Activated B cell treated with CpG ODN at 0.5 μM for 24 hours (primary cell): ENCODE measurements around the gene LIPG. TPM values are rescaled to one million over a fixed set of nuclear protein-coding genes. Genes with fewer than 3 reads are reported as not detected.

Source experiments
- ATAC-seq: fragments of 200-7000 bp; cut with Tn5 transposase; one replicate; pipeline ENCODE4 v1.10.0; 2021; ENCODE audit warnings: low read depth, mild to moderate bottlenecking, moderate library complexity
- CTCF ChIA-PET: fragments of 350-600 bp; sonication (Branson Sonifier 250); formaldehyde crosslinking; loops from one replicate; lab custom pipeline; 2021; ENCODE audit warnings: antibody characterized with exemption; lab: Charles Lee
- POLR2A ChIA-PET: fragments of 350-600 bp; sonication (Branson Sonifier 250); formaldehyde crosslinking; loops from one replicate; lab custom pipeline; 2021; ENCODE audit warnings: antibody characterized with exemption; lab: Charles Lee
- DNase-seq: peaks from one replicate; pipeline ENCODE4 v3.0.0; 2022
- H3K27ac Mint-ChIP-seq: one replicate; pipeline ENCODE4 v1.8.0; 2020; ENCODE audit warnings: mixed read lengths
- H3K27me3 Mint-ChIP-seq: one replicate; pipeline ENCODE4 v1.8.0; 2021; ENCODE audit warnings: mixed read lengths
- H3K36me3 Mint-ChIP-seq: one replicate; pipeline ENCODE4 v1.8.0; 2021; ENCODE audit warnings: low read depth, mixed read lengths
- H3K4me1 Mint-ChIP-seq: one replicate; pipeline ENCODE4 v1.8.0; 2021; ENCODE audit warnings: mixed read lengths
- H3K4me3 Mint-ChIP-seq: one replicate; pipeline ENCODE4 v1.8.0; 2020; ENCODE audit warnings: mild to moderate bottlenecking, mixed read lengths
- H3K9me3 Mint-ChIP-seq: one replicate; pipeline ENCODE4 v1.8.0; 2020; ENCODE audit warnings: mixed read lengths
- intact Hi-C: fragments of 100-400 bp; cut with micrococcal nuclease; formaldehyde crosslinking; loops from one replicate; pipeline ENCODE4 v1.15.1; 2024
- total RNA-seq: library from RNA; stranded (reverse); gene quantifications from 2 replicates; pipeline ENCODE4 v1.2.3, GENCODE V29; 2022
- TF ChIP-seq, protein P1 (sequence below): fragments of 200-600 bp; IDR thresholded peaks from one replicate; pipeline ENCODE4 v1.8.0; 2022; ENCODE audit warnings: antibody characterized with exemption, mild to moderate bottlenecking

The LIPG gene
- total RNA-seq, 1 donor from 2014 or later, result 0.29 TPM

GRCh38 chr18:49610022-49610445 lies 48.2 kb downstream of the LIPG start:
- Mint-ChIP-seq H3K27ac (no peak overlapping the region), H3K4me3 (no peak overlapping the region), H3K4me1 (no peaks in the 10 kb centered on the region), H3K27me3 (peaks cover 5% of the 10 kb centered on the region), H3K36me3 (no peaks in the 10 kb centered on the region), H3K9me3 (peaks cover 9% of the 10 kb centered on the region)
- intact Hi-C loops, result no loop called here
- ATAC-seq, result no peak
- DNase-seq, result no peak
- ChIA-PET POLR2A (no interaction called here), CTCF (no interaction called here)
- TF ChIP-seq, protein P1, sequence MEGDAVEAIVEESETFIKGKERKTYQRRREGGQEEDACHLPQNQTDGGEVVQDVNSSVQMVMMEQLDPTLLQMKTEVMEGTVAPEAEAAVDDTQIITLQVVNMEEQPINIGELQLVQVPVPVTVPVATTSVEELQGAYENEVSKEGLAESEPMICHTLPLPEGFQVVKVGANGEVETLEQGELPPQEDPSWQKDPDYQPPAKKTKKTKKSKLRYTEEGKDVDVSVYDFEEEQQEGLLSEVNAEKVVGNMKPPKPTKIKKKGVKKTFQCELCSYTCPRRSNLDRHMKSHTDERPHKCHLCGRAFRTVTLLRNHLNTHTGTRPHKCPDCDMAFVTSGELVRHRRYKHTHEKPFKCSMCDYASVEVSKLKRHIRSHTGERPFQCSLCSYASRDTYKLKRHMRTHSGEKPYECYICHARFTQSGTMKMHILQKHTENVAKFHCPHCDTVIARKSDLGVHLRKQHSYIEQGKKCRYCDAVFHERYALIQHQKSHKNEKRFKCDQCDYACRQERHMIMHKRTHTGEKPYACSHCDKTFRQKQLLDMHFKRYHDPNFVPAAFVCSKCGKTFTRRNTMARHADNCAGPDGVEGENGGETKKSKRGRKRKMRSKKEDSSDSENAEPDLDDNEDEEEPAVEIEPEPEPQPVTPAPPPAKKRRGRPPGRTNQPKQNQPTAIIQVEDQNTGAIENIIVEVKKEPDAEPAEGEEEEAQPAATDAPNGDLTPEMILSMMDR, result no peak

GRCh38 chr18:49611316-49611715 lies 49.5 kb downstream of the LIPG start:
- ATAC-seq (no peak), DNase-seq (no peak)
- ChIA-PET POLR2A (no interaction called here), CTCF (no interaction called here)
- Mint-ChIP-seq H3K27ac (no peak overlapping the region), H3K9me3 (no peaks in the 10 kb centered on the region), H3K27me3 (peaks cover 5% of the 10 kb centered on the region), H3K36me3 (no peaks in the 10 kb centered on the region), H3K4me1 (no peaks in the 10 kb centered on the region), H3K4me3 (no peak overlapping the region)
- TF ChIP-seq, protein P1, result no peak
- intact Hi-C loops, result no loop called here

DNA sequence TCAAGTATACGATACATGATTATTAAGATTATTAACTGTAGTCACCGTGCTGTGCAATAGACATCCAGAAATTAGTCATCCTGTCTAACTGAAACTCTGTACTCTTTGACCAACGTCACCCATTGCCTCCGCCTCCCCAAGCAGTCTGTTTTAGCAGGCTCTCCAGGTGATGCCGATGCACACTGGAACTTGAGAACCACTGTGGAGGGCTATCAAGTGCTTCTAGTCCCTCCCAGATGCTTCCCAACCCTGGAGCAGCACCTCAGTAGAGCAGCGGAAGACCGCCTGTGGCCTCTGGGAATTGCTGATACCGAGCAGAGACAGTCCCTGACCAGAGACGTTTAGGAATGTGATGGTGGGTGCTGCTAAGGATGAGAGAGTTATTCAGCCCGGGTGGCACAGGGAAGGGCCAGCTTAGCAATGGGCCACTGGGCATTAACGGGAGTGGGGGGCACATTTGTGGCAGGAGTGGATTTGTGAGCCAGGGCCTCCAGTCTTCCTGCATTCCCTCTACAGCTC lies 50.7 kb downstream of the LIPG start:
- Mint-ChIP-seq H3K36me3 (no peaks in the 10 kb centered on the region), H3K4me3 (no peak overlapping the region), H3K4me1 (no peaks in the 10 kb centered on the region), H3K27me3 (peaks cover 5% of the 10 kb centered on the region), H3K27ac (no peak overlapping the region), H3K9me3 (no peaks in the 10 kb centered on the region)
- CTCF ChIA-PET, result no interaction called here
- intact Hi-C loops, result no loop called here
- ATAC-seq, result no peak
- POLR2A ChIA-PET, result interaction anchor here (0.5 kb wide), 1 partner anchor 117 kb away, joined by 3 read pairs; no protein-coding TSS in a partner anchor
- no peak for DNase-seq
- TF ChIP-seq, protein P1, result no peak

- no peaks in the 10 kb centered on the region for H3K9me3 Mint-ChIP-seq
- no peak for ATAC-seq
- H3K4me3 Mint-ChIP-seq, result no peak overlapping the region
- H3K27me3 Mint-ChIP-seq, result peaks cover 5% of the 10 kb centered on the region
- no peak overlapping the region for H3K27ac Mint-ChIP-seq
- no peaks in the 10 kb centered on the region for H3K4me1 Mint-ChIP-seq
- H3K36me3 Mint-ChIP-seq, result no peaks in the 10 kb centered on the region
- CTCF ChIA-PET, result no interaction called here
- TF ChIP-seq, protein P1, result no peak
- DNase-seq, result no peak
- POLR2A ChIA-PET, result no interaction called here
- intact Hi-C loops, result no loop called here
Measured at GRCh38 chr18:49613141-49613640, 51.3 kb downstream of the LIPG start.

- ATAC-seq (no peak), DNase-seq (no peak)
- ChIA-PET POLR2A (no interaction called here), CTCF (no interaction called here)
- Mint-ChIP-seq H3K27me3 (peaks cover 5% of the 10 kb centered on the region), H3K4me3 (no peak overlapping the region), H3K27ac (no peak overlapping the region), H3K36me3 (no peaks in the 10 kb centered on the region), H3K4me1 (no peaks in the 10 kb centered on the region), H3K9me3 (no peaks in the 10 kb centered on the region)
- intact Hi-C loops, result no loop called here
- TF ChIP-seq, protein P1, result no peak
Measured at GRCh38 chr18:49613641-49614151, 51.8 kb downstream of the LIPG start.
